D721Med (cell line): ENCODE measurements around the gene NOX5.

Experiments
- DNase-seq: peaks from one replicate; pipeline ENCODE4 v3.0.0; 2011; ENCODE audit warnings: low spot score; ENCODE audit not compliant: insufficient read length
- FAIRE-seq: peaks from 2 replicates; lab custom pipeline; 2011; peaks lifted over from hg19 to GRCh38; lab: Jason Lieb, UNC
- TF ChIP-seq, protein P1 (sequence below): IDR thresholded peaks from 2 replicates; pipeline ENCODE4 v1.5.1; 2012; ENCODE audit warnings: mild to moderate bottlenecking, control low read depth; ENCODE audit not compliant: insufficient read depth; ENCODE audit errors: missing control alignments

NOX5 gene

DNA sequence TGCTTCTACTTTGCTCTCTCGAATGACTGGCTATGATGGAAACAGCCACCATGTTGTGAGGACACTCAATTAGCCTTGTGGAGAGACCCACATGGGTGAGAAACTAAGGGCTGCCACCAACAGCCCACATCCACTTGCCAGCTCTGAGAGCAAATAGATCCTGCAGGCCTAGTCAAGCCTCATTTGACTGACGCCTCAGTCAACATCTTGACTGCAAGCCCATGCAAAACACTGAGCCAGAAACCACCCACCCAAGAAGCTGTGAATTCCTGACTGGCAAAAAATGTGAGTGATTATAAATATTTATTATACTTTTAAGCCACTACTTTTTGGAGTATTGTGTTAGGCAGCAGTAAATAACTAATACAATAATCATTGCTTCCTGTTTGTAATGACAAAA lies 58.4 kb downstream of the NOX5 start:
- DNase-seq (no peak), FAIRE-seq (no peak)
- TF ChIP-seq, protein P1, sequence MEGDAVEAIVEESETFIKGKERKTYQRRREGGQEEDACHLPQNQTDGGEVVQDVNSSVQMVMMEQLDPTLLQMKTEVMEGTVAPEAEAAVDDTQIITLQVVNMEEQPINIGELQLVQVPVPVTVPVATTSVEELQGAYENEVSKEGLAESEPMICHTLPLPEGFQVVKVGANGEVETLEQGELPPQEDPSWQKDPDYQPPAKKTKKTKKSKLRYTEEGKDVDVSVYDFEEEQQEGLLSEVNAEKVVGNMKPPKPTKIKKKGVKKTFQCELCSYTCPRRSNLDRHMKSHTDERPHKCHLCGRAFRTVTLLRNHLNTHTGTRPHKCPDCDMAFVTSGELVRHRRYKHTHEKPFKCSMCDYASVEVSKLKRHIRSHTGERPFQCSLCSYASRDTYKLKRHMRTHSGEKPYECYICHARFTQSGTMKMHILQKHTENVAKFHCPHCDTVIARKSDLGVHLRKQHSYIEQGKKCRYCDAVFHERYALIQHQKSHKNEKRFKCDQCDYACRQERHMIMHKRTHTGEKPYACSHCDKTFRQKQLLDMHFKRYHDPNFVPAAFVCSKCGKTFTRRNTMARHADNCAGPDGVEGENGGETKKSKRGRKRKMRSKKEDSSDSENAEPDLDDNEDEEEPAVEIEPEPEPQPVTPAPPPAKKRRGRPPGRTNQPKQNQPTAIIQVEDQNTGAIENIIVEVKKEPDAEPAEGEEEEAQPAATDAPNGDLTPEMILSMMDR: no peak

DNA sequence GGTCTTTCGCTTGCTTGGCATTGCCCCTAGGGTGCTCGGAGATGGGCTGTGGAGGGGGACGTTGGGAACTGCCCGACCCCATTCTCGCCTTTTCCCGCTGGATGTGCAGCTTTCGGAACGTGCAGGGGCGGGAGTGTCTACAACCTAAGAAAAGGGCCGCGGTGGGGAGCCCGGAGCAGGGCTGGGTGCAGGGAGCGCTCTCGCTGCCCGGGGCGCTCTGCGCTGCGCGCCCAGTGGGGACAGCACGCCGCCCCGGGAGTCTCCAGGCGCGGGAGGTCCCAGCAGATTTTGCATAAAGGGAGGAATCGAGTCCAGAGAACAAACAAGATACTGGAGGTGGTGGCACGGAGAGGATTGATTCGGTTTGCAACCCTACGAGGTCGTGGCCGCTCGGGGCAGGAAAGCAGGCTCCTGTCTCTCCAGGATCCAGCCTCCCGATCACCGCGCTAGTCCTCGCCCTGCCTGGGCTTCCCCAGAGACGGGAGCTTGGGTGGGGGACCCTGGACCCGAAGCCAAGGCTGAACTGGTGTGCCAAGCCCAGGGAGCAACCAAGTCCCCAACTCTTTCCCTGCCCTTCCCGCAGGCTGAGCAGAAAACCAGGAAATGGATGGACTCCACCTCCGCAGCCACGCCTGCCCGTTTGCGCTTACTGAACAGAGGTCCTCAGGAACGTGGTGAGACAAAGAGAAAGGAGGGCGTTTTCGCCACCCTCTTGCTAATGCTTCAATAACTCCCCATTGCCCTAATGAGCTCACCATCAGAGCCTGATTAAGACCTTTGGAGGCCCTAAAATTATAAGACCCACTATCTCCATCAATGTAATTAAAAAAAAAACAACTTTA lies 59.7 kb downstream of the NOX5 start:
- no peak for DNase-seq
- no peak for FAIRE-seq
- TF ChIP-seq, protein P1: no peak

DNA sequence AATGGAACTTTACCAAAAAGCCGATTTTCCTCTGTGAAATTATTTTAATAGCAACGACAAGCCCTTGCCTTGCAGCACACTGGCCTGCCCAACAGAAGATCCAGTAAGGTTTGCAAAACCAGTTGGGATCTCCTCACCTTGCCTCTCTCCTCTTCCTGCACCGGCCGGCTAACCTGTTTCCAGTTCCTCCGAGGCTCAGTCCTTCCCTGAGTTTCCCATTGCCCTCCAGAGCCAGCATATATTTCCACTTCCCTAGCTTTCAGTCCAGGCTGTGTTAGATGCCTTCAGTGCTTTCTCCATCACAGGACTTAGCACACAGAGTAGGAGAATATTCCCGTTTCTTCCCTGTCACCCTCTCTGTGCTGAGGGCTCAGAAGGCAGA lies 60.3 kb downstream of the NOX5 start:
- DNase-seq (no peak), FAIRE-seq (no peak)
- TF ChIP-seq, protein P1: no peak

DNA sequence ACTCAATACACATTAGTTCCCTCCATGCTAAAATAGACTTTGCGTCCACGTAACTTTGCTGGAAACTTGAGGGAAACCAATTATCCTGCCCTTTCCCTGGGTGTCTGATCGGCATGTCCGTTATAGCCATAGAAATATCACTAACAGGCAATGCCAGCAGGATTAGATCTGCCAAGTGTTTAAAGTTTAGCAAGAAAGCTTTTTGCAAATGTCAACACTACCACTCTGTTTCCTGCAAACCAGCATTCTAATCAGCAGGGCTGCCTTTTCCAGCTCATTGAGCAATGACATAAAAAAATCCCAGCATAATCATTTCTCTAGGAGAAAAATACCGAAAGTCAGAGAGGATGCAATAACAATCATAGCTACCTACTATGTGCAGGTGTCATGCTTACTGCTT lies 60.9 kb downstream of the NOX5 start:
- no peak for DNase-seq
- no peak for FAIRE-seq
- TF ChIP-seq, protein P1: no peak

DNA sequence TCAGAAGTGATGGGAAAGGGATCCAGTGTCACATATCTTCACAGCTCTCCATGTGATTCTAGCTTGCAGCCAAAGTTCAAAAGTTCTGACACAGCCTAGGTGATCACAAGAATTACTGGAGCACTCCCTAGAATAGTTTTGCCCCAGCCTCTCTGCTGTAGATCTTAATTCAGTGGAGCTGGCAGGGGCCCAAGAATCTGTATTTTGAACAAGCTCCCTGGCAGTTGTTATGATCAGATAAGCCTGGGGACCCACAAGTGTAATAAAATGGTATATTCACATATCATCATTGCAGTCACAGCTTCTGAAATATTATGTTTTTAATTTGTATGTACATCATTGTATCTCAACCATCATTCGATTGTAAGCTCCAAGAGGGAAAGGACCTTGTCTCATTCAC lies 62.3 kb downstream of the NOX5 start:
- TF ChIP-seq, protein P1: no peak
- no peak for FAIRE-seq

DNA sequence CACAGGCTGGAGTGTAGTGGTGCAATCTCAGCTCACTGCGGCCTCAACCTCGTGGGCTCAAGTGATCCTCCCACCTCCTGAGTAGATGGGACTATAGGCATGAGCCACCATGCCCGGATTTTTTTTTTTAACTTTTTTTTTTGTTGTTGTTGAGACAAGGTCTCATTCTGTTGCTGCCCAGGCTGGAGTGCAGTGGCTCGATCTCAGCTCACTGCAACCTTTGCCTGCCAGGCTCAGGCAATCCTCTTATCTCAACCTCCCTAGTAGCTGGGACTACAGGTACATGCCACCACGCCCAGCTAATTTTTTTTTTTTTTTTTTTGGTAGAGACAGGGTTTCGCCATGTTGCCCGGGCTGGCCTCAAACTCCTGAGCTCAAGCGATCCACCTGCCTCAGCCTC lies 64.1 kb downstream of the NOX5 start:
- FAIRE-seq (no peak), DNase-seq (no peak)
- TF ChIP-seq, protein P1: no peak

More for the DNA sequence above, 62.3 kb downstream of the NOX5 start:
- no peak for DNase-seq
